ENCODE measurements around the gene RFX7.

RFX7 gene

DNA sequence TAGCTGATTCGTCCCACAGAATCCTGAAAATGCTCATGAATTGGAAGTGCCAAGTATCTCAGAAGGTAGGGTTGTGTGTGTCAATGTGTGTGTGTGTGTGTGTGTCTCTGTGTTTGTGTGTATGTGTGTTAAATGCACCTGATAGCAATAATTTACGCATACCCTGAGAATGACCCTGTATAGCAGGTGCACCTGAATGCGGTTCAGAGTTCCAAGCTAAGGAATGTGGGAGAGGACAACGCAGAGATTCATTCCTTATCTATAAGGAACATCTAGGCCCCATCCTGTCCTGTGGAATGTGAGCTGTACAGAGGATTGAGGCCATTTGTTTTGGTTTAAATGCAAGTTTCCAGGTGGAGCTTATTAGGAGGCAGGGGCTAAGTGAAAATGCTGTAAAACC is 201.2 kb downstream of the RFX7 start:
- no peak for DNase-seq

- DNase-seq: no peak
Measured at GRCh38 chr15:56042031-56042430, 201.6 kb downstream of the RFX7 start.

DNA sequence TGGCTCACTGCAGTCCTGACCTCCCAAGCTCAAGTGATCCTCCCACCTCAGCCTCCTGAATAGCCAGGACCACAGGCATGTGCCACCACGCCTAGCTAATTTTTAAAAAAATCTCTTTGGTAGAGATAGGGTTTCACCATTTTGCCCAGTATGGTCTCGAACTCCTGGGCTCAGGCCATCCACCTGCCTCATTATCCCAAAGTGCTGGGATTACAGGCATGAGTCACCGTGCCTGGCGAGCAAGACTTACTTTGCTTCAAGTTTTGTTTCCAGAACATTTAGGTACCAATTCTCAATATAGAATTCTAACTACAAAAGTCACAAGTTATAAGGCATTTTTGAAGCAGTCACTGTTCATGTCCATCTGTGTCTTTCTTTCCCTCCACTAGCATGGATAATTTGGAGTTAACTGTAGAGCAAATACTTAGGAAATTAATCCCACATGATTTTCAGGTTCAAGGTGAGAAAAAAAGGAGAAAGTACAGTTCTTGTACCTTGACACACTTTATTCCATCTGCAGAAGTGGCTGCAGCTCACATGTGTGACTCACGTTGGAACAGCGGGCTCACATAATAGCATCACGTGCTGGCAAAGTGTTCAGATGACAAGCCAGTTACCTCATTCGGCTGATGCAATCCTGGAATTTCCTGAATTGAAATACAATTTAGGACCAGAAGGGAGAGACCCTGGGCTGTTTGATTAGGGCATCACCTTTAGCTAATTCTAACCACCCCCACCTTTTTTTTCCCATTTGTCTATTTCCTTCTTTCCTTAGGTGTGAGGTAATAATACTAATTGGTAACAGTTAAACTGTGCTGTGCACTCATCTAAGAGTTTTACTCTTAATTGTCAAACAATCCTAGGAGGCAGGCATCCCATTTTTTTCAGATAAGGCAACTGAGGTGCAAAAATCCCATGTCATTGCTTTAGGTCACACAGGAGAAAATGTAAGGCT is 203.3 kb downstream of the RFX7 start:
- DNase-seq: no peak

GRCh38 chr15:56038707-56039106 is 205.0 kb downstream of the RFX7 start:
- no peak for DNase-seq

DNA sequence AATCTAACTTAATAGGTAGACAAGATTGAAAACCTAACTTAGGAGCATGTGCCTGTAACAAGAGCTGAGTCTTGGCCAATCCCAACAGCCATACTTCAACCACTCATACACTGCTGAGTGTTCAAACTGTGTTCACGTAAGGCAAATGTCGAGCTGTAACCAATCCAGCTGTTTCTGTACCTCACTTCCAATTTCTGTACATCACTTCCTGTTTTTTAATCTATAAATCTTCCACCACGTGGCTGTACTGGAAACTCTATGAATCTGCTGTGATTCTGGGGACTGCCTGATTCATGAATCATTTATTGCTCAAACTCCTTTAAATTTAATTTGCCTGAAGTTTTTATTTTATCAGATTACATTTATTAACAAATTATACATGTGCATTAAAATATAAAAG is 205.7 kb downstream of the RFX7 start:
- no peak for DNase-seq
